ENCODE data around the gene IFT20.

DNA sequence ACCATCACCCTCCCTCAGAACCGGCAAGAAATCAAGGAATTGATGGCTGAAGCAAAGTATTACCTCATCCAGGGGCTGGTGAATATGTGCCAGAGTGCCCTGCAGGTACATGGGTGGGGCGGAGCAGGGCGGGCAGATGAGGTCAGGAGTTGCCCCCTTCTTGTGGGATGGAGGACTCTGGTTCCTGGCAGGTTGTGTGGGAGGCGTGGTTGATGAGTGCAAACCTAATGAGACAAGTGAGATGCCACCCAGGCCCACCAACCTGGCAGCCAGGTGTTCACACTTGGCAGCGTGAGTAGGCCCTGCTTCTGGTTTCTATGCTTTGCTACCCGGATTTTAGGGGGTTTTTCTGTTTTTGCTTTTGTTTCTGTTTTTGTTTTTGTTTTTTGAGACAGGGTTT is 5.1 kb upstream of the IFT20 start:
- TF ChIP-seq, protein P1, sequence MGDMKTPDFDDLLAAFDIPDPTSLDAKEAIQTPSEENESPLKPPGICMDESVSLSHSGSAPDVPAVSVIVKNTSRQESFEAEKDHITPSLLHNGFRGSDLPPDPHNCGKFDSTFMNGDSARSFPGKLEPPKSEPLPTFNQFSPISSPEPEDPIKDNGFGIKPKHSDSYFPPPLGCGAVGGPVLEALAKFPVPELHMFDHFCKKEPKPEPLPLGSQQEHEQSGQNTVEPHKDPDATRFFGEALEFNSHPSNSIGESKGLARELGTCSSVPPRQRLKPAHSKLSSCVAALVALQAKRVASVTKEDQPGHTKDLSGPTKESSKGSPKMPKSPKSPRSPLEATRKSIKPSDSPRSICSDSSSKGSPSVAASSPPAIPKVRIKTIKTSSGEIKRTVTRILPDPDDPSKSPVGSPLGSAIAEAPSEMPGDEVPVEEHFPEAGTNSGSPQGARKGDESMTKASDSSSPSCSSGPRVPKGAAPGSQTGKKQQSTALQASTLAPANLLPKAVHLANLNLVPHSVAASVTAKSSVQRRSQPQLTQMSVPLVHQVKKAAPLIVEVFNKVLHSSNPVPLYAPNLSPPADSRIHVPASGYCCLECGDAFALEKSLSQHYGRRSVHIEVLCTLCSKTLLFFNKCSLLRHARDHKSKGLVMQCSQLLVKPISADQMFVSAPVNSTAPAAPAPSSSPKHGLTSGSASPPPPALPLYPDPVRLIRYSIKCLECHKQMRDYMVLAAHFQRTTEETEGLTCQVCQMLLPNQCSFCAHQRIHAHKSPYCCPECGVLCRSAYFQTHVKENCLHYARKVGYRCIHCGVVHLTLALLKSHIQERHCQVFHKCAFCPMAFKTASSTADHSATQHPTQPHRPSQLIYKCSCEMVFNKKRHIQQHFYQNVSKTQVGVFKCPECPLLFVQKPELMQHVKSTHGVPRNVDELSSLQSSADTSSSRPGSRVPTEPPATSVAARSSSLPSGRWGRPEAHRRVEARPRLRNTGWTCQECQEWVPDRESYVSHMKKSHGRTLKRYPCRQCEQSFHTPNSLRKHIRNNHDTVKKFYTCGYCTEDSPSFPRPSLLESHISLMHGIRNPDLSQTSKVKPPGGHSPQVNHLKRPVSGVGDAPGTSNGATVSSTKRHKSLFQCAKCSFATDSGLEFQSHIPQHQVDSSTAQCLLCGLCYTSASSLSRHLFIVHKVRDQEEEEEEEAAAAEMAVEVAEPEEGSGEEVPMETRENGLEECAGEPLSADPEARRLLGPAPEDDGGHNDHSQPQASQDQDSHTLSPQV (IDR thresholded peaks at IDR 0.05), result no peak
- TF ChIP-seq, protein P2, sequence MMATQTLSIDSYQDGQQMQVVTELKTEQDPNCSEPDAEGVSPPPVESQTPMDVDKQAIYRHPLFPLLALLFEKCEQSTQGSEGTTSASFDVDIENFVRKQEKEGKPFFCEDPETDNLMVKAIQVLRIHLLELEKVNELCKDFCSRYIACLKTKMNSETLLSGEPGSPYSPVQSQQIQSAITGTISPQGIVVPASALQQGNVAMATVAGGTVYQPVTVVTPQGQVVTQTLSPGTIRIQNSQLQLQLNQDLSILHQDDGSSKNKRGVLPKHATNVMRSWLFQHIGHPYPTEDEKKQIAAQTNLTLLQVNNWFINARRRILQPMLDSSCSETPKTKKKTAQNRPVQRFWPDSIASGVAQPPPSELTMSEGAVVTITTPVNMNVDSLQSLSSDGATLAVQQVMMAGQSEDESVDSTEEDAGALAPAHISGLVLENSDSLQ (IDR thresholded peaks at IDR 0.05), result no peak
- TF ChIP-seq, protein P3, sequence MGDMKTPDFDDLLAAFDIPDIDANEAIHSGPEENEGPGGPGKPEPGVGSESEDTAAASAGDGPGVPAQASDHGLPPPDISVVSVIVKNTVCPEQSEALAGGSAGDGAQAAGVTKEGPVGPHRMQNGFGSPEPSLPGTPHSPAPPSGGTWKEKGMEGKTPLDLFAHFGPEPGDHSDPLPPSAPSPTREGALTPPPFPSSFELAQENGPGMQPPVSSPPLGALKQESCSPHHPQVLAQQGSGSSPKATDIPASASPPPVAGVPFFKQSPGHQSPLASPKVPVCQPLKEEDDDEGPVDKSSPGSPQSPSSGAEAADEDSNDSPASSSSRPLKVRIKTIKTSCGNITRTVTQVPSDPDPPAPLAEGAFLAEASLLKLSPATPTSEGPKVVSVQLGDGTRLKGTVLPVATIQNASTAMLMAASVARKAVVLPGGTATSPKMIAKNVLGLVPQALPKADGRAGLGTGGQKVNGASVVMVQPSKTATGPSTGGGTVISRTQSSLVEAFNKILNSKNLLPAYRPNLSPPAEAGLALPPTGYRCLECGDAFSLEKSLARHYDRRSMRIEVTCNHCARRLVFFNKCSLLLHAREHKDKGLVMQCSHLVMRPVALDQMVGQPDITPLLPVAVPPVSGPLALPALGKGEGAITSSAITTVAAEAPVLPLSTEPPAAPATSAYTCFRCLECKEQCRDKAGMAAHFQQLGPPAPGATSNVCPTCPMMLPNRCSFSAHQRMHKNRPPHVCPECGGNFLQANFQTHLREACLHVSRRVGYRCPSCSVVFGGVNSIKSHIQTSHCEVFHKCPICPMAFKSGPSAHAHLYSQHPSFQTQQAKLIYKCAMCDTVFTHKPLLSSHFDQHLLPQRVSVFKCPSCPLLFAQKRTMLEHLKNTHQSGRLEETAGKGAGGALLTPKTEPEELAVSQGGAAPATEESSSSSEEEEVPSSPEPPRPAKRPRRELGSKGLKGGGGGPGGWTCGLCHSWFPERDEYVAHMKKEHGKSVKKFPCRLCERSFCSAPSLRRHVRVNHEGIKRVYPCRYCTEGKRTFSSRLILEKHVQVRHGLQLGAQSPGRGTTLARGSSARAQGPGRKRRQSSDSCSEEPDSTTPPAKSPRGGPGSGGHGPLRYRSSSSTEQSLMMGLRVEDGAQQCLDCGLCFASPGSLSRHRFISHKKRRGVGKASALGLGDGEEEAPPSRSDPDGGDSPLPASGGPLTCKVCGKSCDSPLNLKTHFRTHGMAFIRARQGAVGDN (IDR thresholded peaks at IDR 0.05), result no peak
- no peak for TF ChIP-seq EP300 (IDR thresholded peaks at IDR 0.05; ENCODE audit: borderline replicate concordance in 1 of 2, control insufficient read depth in 1 of 2, low read depth in 2 of 2, low read length in 2 of 2)
- no peak for TF ChIP-seq RFX5 (IDR thresholded peaks at IDR 0.05; ENCODE audit: low read depth, low read length)
- TF ChIP-seq, protein P4, sequence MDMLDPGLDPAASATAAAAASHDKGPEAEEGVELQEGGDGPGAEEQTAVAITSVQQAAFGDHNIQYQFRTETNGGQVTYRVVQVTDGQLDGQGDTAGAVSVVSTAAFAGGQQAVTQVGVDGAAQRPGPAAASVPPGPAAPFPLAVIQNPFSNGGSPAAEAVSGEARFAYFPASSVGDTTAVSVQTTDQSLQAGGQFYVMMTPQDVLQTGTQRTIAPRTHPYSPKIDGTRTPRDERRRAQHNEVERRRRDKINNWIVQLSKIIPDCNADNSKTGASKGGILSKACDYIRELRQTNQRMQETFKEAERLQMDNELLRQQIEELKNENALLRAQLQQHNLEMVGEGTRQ (IDR thresholded peaks at IDR 0.05; ENCODE audit: borderline replicate concordance, low read depth, low read length), result no peak
- TF ChIP-seq SUPT20H (IDR thresholded peaks at IDR 0.05; ENCODE audit: borderline replicate concordance, control insufficient read depth, low read depth, low read length), result no peak
- TF ChIP-seq, protein P5, sequence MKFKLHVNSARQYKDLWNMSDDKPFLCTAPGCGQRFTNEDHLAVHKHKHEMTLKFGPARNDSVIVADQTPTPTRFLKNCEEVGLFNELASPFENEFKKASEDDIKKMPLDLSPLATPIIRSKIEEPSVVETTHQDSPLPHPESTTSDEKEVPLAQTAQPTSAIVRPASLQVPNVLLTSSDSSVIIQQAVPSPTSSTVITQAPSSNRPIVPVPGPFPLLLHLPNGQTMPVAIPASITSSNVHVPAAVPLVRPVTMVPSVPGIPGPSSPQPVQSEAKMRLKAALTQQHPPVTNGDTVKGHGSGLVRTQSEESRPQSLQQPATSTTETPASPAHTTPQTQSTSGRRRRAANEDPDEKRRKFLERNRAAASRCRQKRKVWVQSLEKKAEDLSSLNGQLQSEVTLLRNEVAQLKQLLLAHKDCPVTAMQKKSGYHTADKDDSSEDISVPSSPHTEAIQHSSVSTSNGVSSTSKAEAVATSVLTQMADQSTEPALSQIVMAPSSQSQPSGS (IDR thresholded peaks at IDR 0.05; ENCODE audit: low read length), result no peak
- TF ChIP-seq GATAD2B (conservative IDR thresholded peaks at IDR 0.05; ENCODE audit: low read depth), result no peak
- no peak for TF ChIP-seq SRF (IDR thresholded peaks at IDR 0.05; ENCODE audit: low read depth in 2 of 2, low read length in 2 of 2)
- TF ChIP-seq, protein P6, sequence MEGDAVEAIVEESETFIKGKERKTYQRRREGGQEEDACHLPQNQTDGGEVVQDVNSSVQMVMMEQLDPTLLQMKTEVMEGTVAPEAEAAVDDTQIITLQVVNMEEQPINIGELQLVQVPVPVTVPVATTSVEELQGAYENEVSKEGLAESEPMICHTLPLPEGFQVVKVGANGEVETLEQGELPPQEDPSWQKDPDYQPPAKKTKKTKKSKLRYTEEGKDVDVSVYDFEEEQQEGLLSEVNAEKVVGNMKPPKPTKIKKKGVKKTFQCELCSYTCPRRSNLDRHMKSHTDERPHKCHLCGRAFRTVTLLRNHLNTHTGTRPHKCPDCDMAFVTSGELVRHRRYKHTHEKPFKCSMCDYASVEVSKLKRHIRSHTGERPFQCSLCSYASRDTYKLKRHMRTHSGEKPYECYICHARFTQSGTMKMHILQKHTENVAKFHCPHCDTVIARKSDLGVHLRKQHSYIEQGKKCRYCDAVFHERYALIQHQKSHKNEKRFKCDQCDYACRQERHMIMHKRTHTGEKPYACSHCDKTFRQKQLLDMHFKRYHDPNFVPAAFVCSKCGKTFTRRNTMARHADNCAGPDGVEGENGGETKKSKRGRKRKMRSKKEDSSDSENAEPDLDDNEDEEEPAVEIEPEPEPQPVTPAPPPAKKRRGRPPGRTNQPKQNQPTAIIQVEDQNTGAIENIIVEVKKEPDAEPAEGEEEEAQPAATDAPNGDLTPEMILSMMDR (IDR thresholded peaks at IDR 0.05 in 2 of 3, conservative IDR thresholded peaks at IDR 0.05 in 1 of 3; ENCODE audit: control insufficient read depth in 2 of 3, extremely low read depth in 1 of 3, insufficient read depth in 1 of 3, low read depth in 3 of 3, low read length in 3 of 3), result no peak
- TF ChIP-seq POLR2A (IDR thresholded peaks at IDR 0.05; ENCODE audit: low read depth, low read length), result no peak
- no peak for TF ChIP-seq CBX5 (IDR thresholded peaks at IDR 0.05; ENCODE audit: low read depth)
